Caco-2 (cell line): ENCODE data around the gene CCDC174. TPM values are rescaled to one million over a fixed set of nuclear protein-coding genes. Genes with fewer than 3 reads are reported as not detected.

Experiments used
- BruUV-seq: library from RNA; stranded (reverse); fragments of 400-500 nt; replicated peaks from 2 replicates; lab custom pipeline; 2021; lab: Mats Ljungman, UMichigan
- CTCF ChIA-PET: fragments of 300-600 bp; sonication (Branson Sonifier 250); formaldehyde crosslinking; loops from one replicate; lab custom pipeline; 2022; ENCODE audit warnings: antibody characterized with exemption; lab: Charles Lee
- POLR2A ChIA-PET: fragments of 300-600 bp; sonication (Branson Sonifier 250); formaldehyde crosslinking; loops from one replicate; lab custom pipeline; 2022; ENCODE audit warnings: antibody characterized with exemption; lab: Charles Lee
- DNase-seq, 2 experiments: peaks; one replicate each; pipeline versions ENCODE4 v3.0.0 to v3.0.0-alpha.2; 2020 to 2022
- H3K27me3 ChIP-seq: replicated peaks from 2 replicates; pipeline ENCODE4 v1.6.0; 2011; ENCODE audit warnings: low read length; ENCODE audit not compliant: control insufficient read depth, insufficient read depth
- H3K36me3 ChIP-seq: 2 replicates; pipeline ENCODE4 v1.5.1; 2011; ENCODE audit warnings: low read length; ENCODE audit not compliant: control insufficient read depth, insufficient read depth
- H3K4me1 ChIP-seq: fragments of 250-450 bp; sonication (Bioruptor Pico); 2 replicates; pipeline ENCODE4 v1.5.1; 2020; ENCODE audit warnings: mild to moderate bottlenecking
- H3K4me3 ChIP-seq: 2 replicates; pipeline ENCODE4 v1.5.1; 2011; ENCODE audit warnings: low read depth, mild to moderate bottlenecking, control low read depth, low read length
- H3K9me3 ChIP-seq: fragments of 250-450 bp; sonication (Bioruptor Pico); 2 replicates; pipeline ENCODE4 v1.5.1; 2020; ENCODE audit warnings: mild to moderate bottlenecking, moderate library complexity
- H3K27ac Mint-ChIP-seq: one replicate; pipeline ENCODE4 v1.8.0; 2022; ENCODE audit warnings: mixed read lengths; ENCODE audit not compliant: unreplicated experiment
- H3K27me3 Mint-ChIP-seq: one replicate; pipeline ENCODE4 v1.8.0; 2022; ENCODE audit warnings: mixed read lengths; ENCODE audit not compliant: insufficient read depth, unreplicated experiment
- H3K36me3 Mint-ChIP-seq: one replicate; pipeline ENCODE4 v1.8.0; 2022; ENCODE audit warnings: mild to moderate bottlenecking, mixed read lengths; ENCODE audit not compliant: insufficient read depth, unreplicated experiment
- H3K4me1 Mint-ChIP-seq: one replicate; pipeline ENCODE4 v1.8.0; 2022; ENCODE audit warnings: low read depth, mixed read lengths; ENCODE audit not compliant: unreplicated experiment
- H3K4me3 Mint-ChIP-seq: one replicate; pipeline ENCODE4 v1.8.0; 2022; ENCODE audit warnings: mild to moderate bottlenecking, moderate library complexity, mixed read lengths; ENCODE audit not compliant: unreplicated experiment
- H3K9me3 Mint-ChIP-seq: one replicate; pipeline ENCODE4 v1.8.0; 2022; ENCODE audit warnings: mixed read lengths; ENCODE audit not compliant: unreplicated experiment
- intact Hi-C: fragments of 100-400 bp; cut with micrococcal nuclease; formaldehyde crosslinking; loops from one replicate; pipeline ENCODE4 v1.10.0; 2022; ENCODE audit not compliant: unreplicated experiment
- total RNA-seq: library from RNA; stranded (reverse); gene quantifications from 2 replicates; pipeline ENCODE4 v1.2.3, GENCODE V29; 2022
- TF ChIP-seq, protein P1 (sequence below), 2 experiments: fragments of 200-600 bp in 1 of 2; IDR thresholded peaks; 1 replicate in 1 of 2; 2 replicates in 1 of 2; pipeline versions ENCODE4 v1.5.1 to v1.8.0; 2011 to 2022; ENCODE audit warnings: antibody characterized with exemption in 1 of 2, control low read depth in 1 of 2, inconsistent platforms in 1 of 2, low read depth in 1 of 2, low read length in 1 of 2, mild to moderate bottlenecking in 1 of 2, moderate library complexity in 1 of 2; ENCODE audit not compliant: insufficient read depth in 1 of 2, severe bottlenecking in 1 of 2, unreplicated experiment in 1 of 2

The CCDC174 gene
- total RNA-seq, 1 experiment from 2014 or later = 22.4 TPM

DNA sequence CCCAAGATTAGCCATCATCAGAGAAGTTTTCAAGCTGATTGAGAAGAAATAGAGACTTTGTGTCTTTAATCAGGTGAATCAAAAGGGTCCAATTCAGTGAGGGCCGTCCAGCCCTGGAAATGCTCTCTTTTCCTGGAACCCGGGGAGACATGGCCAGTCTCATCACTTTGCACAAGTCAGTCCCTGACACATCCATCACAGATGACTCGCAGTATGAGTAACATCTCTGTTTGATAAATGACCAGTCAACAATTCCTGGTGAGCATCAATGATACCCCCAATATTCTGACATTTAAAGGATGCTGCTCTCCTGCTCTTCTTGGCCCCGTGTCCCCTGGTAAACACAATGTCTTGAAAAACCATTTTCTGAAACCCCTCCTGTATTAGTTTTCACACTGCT is 50.1 kb downstream of the CCDC174 start:
- H3K4me3 Mint-ChIP-seq = no peak overlapping the region
- Histone ChIP-seq H3K36me3 (no peaks in the 10 kb centered on the region), H3K4me3 (no peak overlapping the region), H3K9me3 (no peaks in the 10 kb centered on the region), H3K4me1 (no peaks in the 10 kb centered on the region), H3K27me3 (no peaks in the 10 kb centered on the region)
- no peaks in the 10 kb centered on the region for H3K9me3 Mint-ChIP-seq
- no peaks in the 10 kb centered on the region for H3K27me3 Mint-ChIP-seq
- H3K4me1 Mint-ChIP-seq = no peaks in the 10 kb centered on the region
- TF ChIP-seq, protein P1, sequence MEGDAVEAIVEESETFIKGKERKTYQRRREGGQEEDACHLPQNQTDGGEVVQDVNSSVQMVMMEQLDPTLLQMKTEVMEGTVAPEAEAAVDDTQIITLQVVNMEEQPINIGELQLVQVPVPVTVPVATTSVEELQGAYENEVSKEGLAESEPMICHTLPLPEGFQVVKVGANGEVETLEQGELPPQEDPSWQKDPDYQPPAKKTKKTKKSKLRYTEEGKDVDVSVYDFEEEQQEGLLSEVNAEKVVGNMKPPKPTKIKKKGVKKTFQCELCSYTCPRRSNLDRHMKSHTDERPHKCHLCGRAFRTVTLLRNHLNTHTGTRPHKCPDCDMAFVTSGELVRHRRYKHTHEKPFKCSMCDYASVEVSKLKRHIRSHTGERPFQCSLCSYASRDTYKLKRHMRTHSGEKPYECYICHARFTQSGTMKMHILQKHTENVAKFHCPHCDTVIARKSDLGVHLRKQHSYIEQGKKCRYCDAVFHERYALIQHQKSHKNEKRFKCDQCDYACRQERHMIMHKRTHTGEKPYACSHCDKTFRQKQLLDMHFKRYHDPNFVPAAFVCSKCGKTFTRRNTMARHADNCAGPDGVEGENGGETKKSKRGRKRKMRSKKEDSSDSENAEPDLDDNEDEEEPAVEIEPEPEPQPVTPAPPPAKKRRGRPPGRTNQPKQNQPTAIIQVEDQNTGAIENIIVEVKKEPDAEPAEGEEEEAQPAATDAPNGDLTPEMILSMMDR (IDR thresholded peaks at IDR 0.05; ENCODE audit: insufficient read depth in 1 of 2, low read depth in 1 of 2, low read length in 1 of 2, severe bottlenecking in 1 of 2, unreplicated experiment in 1 of 2) = no peak
- intact Hi-C loops = no loop called here
- H3K27ac Mint-ChIP-seq = no peak overlapping the region
- ChIA-PET CTCF (no interaction called here), POLR2A (no interaction called here)
- BruUV-seq = no TSS peak
- H3K36me3 Mint-ChIP-seq = no peaks in the 10 kb centered on the region
- no peak for DNase-seq

DNA sequence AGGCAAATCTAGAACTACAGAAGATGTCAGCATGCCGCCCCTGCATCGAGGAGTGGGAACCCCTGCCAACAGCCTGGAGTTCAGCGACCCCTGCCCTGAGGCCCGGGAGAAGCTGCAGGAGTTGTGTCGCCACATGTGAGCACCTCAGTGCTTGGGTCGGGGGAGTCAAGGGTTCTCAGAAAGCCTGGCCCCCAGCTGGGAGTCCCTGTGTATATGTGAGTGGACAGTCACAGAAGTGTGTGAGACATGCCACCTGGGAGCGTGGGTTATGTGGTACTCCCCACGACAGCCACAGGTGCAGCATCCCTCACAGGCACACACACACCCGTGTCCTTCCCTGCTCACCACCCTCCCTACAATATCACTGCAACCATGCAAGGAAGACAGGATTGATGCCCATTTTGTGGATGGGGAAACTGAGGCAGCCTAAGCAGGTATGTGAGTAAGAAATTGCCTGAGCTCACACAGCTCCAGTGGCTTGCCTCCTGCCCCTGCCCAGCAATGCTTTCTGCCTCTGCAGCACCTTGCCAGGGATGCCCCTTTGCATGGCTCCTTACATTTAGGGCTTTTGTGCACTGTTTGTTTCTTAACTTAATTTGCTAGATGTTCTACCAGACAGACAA is 51.7 kb downstream of the CCDC174 start:
- no peaks in the 10 kb centered on the region for H3K4me1 ChIP-seq
- POLR2A ChIA-PET = no interaction called here
- H3K27me3 Mint-ChIP-seq = no peaks in the 10 kb centered on the region
- TF ChIP-seq, protein P1 (IDR thresholded peaks at IDR 0.05; ENCODE audit: insufficient read depth in 1 of 2, low read depth in 1 of 2, low read length in 1 of 2, severe bottlenecking in 1 of 2, unreplicated experiment in 1 of 2) = no peak
- no peaks in the 10 kb centered on the region for H3K9me3 ChIP-seq
- DNase-seq = no peak
- BruUV-seq = no TSS peak
- H3K4me3 ChIP-seq = no peak overlapping the region
- intact Hi-C loops = no loop called here
- H3K27ac Mint-ChIP-seq = no peak overlapping the region
- H3K9me3 Mint-ChIP-seq = no peaks in the 10 kb centered on the region
- no peak overlapping the region for H3K4me3 Mint-ChIP-seq
- CTCF ChIA-PET = no interaction called here
- no peaks in the 10 kb centered on the region for H3K4me1 Mint-ChIP-seq
- H3K27me3 ChIP-seq = no peaks in the 10 kb centered on the region
- H3K36me3 Mint-ChIP-seq = no peaks in the 10 kb centered on the region
- H3K36me3 ChIP-seq = no peaks in the 10 kb centered on the region

DNA sequence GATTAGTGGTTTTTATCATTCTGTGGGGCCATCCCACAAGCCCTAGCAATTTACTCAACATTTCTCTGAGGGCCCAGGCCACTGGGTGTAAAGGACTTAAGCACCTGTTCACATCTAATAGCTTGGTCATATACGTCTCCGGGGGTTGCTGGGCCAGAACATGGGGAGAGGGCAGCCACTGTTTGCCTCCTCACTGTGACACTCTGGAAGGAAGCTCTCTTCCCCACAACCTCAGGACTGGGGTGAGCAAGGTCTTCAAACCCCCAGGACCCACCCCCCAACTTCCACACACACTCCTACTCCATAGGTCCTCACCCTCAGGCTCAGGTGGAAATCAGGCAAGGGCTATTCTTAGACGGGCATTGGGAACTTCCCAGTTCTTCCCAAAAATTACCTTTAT is 52.2 kb downstream of the CCDC174 start:
- H3K9me3 Mint-ChIP-seq = no peaks in the 10 kb centered on the region
- TF ChIP-seq, protein P1 (IDR thresholded peaks at IDR 0.05; ENCODE audit: insufficient read depth in 1 of 2, low read depth in 1 of 2, low read length in 1 of 2, severe bottlenecking in 1 of 2, unreplicated experiment in 1 of 2) = no peak
- Histone ChIP-seq H3K9me3 (no peaks in the 10 kb centered on the region), H3K4me3 (no peak overlapping the region), H3K4me1 (no peaks in the 10 kb centered on the region), H3K27me3 (no peaks in the 10 kb centered on the region), H3K36me3 (no peaks in the 10 kb centered on the region)
- H3K27ac Mint-ChIP-seq = no peak overlapping the region
- BruUV-seq = no TSS peak
- intact Hi-C loops = no loop called here
- CTCF ChIA-PET = no interaction called here
- no peak overlapping the region for H3K4me3 Mint-ChIP-seq
- DNase-seq = no peak
- H3K4me1 Mint-ChIP-seq = no peaks in the 10 kb centered on the region
- H3K36me3 Mint-ChIP-seq = no peaks in the 10 kb centered on the region
- no peaks in the 10 kb centered on the region for H3K27me3 Mint-ChIP-seq
- POLR2A ChIA-PET = no interaction called here
